ENCODE data around the gene DRP2. TPM values are rescaled to one million over a fixed set of nuclear protein-coding genes. Genes with fewer than 3 reads are reported as not detected.

Gene DRP2
- total and polyA plus RNA-seq, 2 of the 13 experiments (the other 11 are each of a cell fraction or from before 2014, with no cell fraction given): 0.04 to 0.07 TPM

GRCh38 chrX:101290957-101291603, 71.5 kb downstream of the DRP2 start, which contains the start of gene TAF7L:
Gene TAF7L, minus strand, starts transcription at chrX:101291334. Its CDS starts 3,791 bp downstream, at chrX:101287543.
- WGBS (ENCODE audit: low lambda C conversion rate): 97% methylated on average over 31 of the region's 75 CpGs
- FAIRE-seq: no peak
- H3K27me3 ChIP-seq (ENCODE audit: control insufficient read depth in 1 of 2, insufficient read depth in 2 of 2, low read length in 2 of 2): no peaks in the 10 kb centered on the region
- no peaks in the 10 kb centered on the region for H3K36me3 ChIP-seq (replicated peaks in 1 of 2; ENCODE audit: control insufficient read depth in 1 of 2, insufficient read depth in 2 of 2, low read length in 2 of 2)
- no peaks in the 10 kb centered on the region for H4K20me1 ChIP-seq (ENCODE audit: insufficient read depth, low read length)
- no peak within 1 kb of the TSS for H2AFZ ChIP-seq (ENCODE audit: low read length)
- H3K4me3 ChIP-seq (replicated peaks in 1 of 3; ENCODE audit: insufficient read depth in 1 of 3, low read depth in 2 of 3, low read length in 3 of 3): no peak within 1 kb of the TSS
- intact Hi-C loops (cut with micrococcal nuclease; ENCODE audit: unreplicated experiment): loop anchor here (10.0 kb wide), 1 partner anchor 396 kb away; no protein-coding TSS in a partner anchor
- no peak within 1 kb of the TSS for H3K9ac ChIP-seq (ENCODE audit: insufficient read depth, low read depth, low read length)
- no peaks in the 10 kb centered on the region for H3K9me3 ChIP-seq (ENCODE audit: low read length)
- no peak within 1 kb of the TSS for H3K27ac ChIP-seq (ENCODE audit: extremely low read length, insufficient read depth, low read length)
- no peaks in the 10 kb centered on the region for H3K4me1 ChIP-seq (ENCODE audit: insufficient read depth, low read length)
- H3K79me2 ChIP-seq (ENCODE audit: insufficient read depth, low read length): no peaks in the 10 kb centered on the region
- no TSS peak for BruUV-seq (replicated peaks)
- ChIA-PET CTCF (ENCODE audit: low intra/inter-chr PET ratio, low total read pairs) (no interaction called here), POLR2A (no interaction called here)
- in situ Hi-C loops (cut with HindIII; ENCODE audit: extremely low pct_ligation_motif_present, low pct_unique_long_range_greater_than_20kb): no loop called here
- no peak for DNase-seq (ENCODE audit: low spot score)
- ATAC-seq: no peak
- H3K4me2 ChIP-seq (ENCODE audit: low read depth, low read length): no peak within 1 kb of the TSS
- no peak for TF ChIP-seq FOXC1 (CRISPR knock-in tag; IDR thresholded peaks at IDR 0.05; ENCODE audit: borderline replicate concordance)
- no peak for TF ChIP-seq MTA3 (CRISPR knock-in tag; IDR thresholded peaks at IDR 0.05)
- TF ChIP-seq, protein P1, sequence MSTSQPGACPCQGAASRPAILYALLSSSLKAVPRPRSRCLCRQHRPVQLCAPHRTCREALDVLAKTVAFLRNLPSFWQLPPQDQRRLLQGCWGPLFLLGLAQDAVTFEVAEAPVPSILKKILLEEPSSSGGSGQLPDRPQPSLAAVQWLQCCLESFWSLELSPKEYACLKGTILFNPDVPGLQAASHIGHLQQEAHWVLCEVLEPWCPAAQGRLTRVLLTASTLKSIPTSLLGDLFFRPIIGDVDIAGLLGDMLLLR (CRISPR knock-in tag; IDR thresholded peaks at IDR 0.05): no peak
- no peak for TF ChIP-seq EHMT2 (IDR thresholded peaks at IDR 0.05; ENCODE audit: borderline replicate concordance, low read depth, low read length)
- TF ChIP-seq, protein P2, sequence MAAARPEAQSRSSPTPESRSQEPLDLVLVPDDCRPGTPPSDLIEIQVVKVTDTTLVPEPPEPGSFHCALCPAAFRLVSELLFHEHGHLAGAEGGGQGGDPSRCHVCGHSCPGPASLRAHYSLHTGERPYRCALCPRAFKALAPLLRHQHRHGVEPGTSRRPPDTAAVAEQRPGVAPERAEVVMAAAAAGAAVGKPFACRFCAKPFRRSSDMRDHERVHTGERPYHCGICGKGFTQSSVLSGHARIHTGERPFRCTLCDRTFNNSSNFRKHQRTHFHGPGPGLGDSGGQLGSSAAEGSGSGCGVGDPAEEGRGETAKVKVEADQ (CRISPR knock-in tag; IDR thresholded peaks at IDR 0.05; ENCODE audit: borderline replicate concordance): no peak
- no peak for TF ChIP-seq ZNF605 (CRISPR knock-in tag; IDR thresholded peaks at IDR 0.05)
- TF ChIP-seq ARHGAP35 (CRISPR knock-in tag; IDR thresholded peaks at IDR 0.05; ENCODE audit: borderline replicate concordance): no peak
- TF ChIP-seq KDM1A (CRISPR knock-in tag; IDR thresholded peaks at IDR 0.05): no peak
- TF ChIP-seq RBM22 (optimal IDR thresholded peaks at IDR 0.05; ENCODE audit: low read length): no peak
- no peak for TF ChIP-seq SKI (IDR thresholded peaks at IDR 0.05; ENCODE audit: partially characterized antibody)
- TF ChIP-seq IRF9 (CRISPR knock-in tag; IDR thresholded peaks at IDR 0.05; ENCODE audit: borderline replicate concordance): no peak
- no peak for TF ChIP-seq ZNF432 (CRISPR knock-in tag; IDR thresholded peaks at IDR 0.05; ENCODE audit: borderline replicate concordance)
- no peak for TF ChIP-seq REXO4 (CRISPR knock-in tag; IDR thresholded peaks at IDR 0.05; ENCODE audit: borderline replicate concordance)
- no peak for TF ChIP-seq ZNF558 (CRISPR knock-in tag; IDR thresholded peaks at IDR 0.05; ENCODE audit: borderline replicate concordance)
- no peak for TF ChIP-seq GLI4 (CRISPR knock-in tag; IDR thresholded peaks at IDR 0.05; ENCODE audit: borderline replicate concordance)
- no peak for TF ChIP-seq MED8 (CRISPR knock-in tag; IDR thresholded peaks at IDR 0.05; ENCODE audit: insufficient replicate concordance)
- no peak for TF ChIP-seq PAF1 (CRISPR knock-in tag; IDR thresholded peaks at IDR 0.05)
- TF ChIP-seq, protein P3, sequence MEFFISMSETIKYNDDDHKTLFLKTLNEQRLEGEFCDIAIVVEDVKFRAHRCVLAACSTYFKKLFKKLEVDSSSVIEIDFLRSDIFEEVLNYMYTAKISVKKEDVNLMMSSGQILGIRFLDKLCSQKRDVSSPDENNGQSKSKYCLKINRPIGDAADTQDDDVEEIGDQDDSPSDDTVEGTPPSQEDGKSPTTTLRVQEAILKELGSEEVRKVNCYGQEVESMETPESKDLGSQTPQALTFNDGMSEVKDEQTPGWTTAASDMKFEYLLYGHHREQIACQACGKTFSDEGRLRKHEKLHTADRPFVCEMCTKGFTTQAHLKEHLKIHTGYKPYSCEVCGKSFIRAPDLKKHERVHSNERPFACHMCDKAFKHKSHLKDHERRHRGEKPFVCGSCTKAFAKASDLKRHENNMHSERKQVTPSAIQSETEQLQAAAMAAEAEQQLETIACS (CRISPR knock-in tag; IDR thresholded peaks at IDR 0.05): no peak
- no peak for TF ChIP-seq ZNF34 (CRISPR knock-in tag; IDR thresholded peaks at IDR 0.05; ENCODE audit: borderline replicate concordance)
